SJCRH30 (cell line): ENCODE results near the gene SMR3A. TPM values are rescaled to one million over a fixed set of nuclear protein-coding genes. Genes with fewer than 3 reads are reported as not detected.

Experiments used
- DNase-seq, 2 experiments: peaks; one replicate each; pipeline ENCODE4 v3.0.0-alpha.2; 2015 to 2020
- H3K27ac ChIP-seq: fragments of 250-450 bp; sonication (Bioruptor Pico); 2 replicates; pipeline ENCODE4 v1.5.1; 2020; ENCODE audit warnings: mild to moderate bottlenecking, moderate library complexity
- H3K27me3 ChIP-seq: fragments of 250-450 bp; sonication (Bioruptor Pico); 2 replicates; pipeline ENCODE4 v1.5.1; 2020; ENCODE audit warnings: mild to moderate bottlenecking, moderate library complexity
- H3K36me3 ChIP-seq: fragments of 250-450 bp; sonication (Bioruptor Pico); 2 replicates; pipeline ENCODE4 v1.5.1; 2020; ENCODE audit warnings: mild to moderate bottlenecking, moderate library complexity
- H3K4me1 ChIP-seq: fragments of 250-450 bp; sonication (Bioruptor Pico); 2 replicates; pipeline ENCODE4 v1.5.1; 2020; ENCODE audit warnings: mild to moderate bottlenecking, moderate library complexity
- H3K4me3 ChIP-seq: fragments of 250-450 bp; sonication (Bioruptor Pico); 2 replicates; pipeline ENCODE4 v1.5.1; 2020; ENCODE audit warnings: mild to moderate bottlenecking, moderate library complexity
- H3K9me3 ChIP-seq: fragments of 250-450 bp; sonication (Bioruptor Pico); replicated peaks from 2 replicates; pipeline ENCODE4 v1.5.1; 2020; ENCODE audit warnings: mild to moderate bottlenecking, moderate library complexity
- total RNA-seq: library from RNA; depleted of rRNA; stranded (reverse); fragments of >200 nt; shearing (Covaris generic); gene quantifications from 2 replicates; pipeline ENCODE4 v1.2.3, GENCODE V29; 2014; rRNA removed

Gene SMR3A
- total RNA-seq, 1 experiment from 2014 or later, result not detected

DNA sequence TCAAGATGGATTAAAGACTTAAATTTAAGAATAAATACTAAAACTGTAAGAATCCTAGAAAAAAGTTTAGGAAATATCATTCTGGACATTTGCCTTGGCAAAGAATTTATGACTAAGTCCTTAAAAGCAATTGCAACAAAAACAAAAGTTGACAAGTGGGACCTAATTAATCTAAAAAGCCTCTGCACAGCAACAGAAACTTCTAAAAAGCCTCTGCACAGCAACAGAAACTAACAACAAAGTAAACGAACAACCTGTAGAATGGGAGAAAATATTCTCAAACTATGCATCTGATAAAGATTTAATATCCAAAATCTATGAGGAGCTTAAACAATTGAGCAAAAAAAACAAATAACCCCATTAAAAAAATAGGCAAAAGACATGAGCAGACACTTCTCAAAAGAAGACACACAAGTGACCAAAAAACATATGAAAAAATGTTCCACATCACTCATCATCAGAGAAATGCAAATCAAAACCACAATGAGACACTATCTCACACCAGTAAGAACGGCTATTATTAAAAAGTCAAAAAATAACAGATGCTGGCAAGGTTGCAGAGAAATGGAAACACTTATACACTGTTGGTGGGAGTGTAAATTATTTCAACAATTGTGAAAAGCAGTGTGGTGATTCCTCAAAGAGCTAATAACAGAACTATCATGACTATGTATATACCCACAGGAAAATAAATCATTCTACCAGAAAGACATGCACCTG, 31.7 kb downstream of the SMR3A start:
- Histone ChIP-seq H3K4me3 (no peak overlapping the region), H3K27me3 (no peaks in the 10 kb centered on the region), H3K9me3 (no peaks in the 10 kb centered on the region), H3K27ac (no peak overlapping the region), H3K36me3 (no peaks in the 10 kb centered on the region), H3K4me1 (no peaks in the 10 kb centered on the region)
- no peak for DNase-seq

DNA sequence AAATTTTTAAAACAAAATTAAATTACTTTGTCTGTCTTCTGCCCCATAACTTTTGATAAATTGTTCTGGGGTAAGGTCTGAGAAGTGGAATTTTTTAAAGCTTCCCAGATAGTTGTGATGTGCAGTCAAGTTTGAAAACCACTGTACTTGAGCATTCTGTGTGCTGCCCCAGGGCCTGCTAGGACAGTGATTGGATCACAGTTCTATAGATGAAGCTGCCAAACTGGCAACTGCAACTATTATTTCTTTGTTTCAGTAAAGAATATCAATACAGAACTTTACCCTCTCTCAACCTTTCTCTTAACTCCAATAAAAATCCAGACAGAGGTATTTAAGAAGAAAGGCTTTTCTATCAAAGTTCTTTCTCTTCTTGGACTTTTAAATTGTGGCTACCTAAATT, 37.0 kb downstream of the SMR3A start, which contains the start of gene OPRPN:
TSS of gene OPRPN (plus strand) at position 361 of the 400 bp plus-strand sequence. CDS start 1,346 bp downstream, outside the sequence.
- Histone ChIP-seq H3K4me1 (no peaks in the 10 kb centered on the region), H3K4me3 (no peak within 1 kb of the TSS), H3K27ac (no peak within 1 kb of the TSS), H3K9me3 (no peaks in the 10 kb centered on the region), H3K27me3 (no peaks in the 10 kb centered on the region), H3K36me3 (no peaks in the 10 kb centered on the region)
- no peak for DNase-seq

DNA sequence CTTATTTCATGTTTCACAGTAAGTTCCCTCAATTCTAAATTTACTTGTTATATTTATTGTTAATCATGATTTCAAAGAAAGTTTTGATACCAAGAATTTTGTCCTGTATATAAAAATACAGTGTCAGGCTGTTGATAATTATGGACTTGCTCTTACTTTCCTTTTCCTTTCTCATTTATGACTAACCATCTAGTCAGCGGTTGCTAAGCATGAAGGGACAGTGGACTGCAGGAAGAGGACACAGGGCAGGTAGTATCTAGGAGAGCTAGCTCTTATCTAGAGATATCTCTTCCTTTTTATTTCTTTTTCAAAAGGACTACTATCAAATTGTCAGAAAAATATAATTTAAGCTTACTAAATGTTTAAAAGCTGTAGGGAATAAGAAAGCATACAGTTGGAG, 38.8 kb downstream of the SMR3A start:
- no peaks in the 10 kb centered on the region for H3K4me1 ChIP-seq
- no peak for DNase-seq
- H3K27me3 ChIP-seq, result no peaks in the 10 kb centered on the region
- no peak overlapping the region for H3K4me3 ChIP-seq
- H3K9me3 ChIP-seq, result no peaks in the 10 kb centered on the region
- no peaks in the 10 kb centered on the region for H3K36me3 ChIP-seq
- H3K27ac ChIP-seq, result no peak overlapping the region

DNA sequence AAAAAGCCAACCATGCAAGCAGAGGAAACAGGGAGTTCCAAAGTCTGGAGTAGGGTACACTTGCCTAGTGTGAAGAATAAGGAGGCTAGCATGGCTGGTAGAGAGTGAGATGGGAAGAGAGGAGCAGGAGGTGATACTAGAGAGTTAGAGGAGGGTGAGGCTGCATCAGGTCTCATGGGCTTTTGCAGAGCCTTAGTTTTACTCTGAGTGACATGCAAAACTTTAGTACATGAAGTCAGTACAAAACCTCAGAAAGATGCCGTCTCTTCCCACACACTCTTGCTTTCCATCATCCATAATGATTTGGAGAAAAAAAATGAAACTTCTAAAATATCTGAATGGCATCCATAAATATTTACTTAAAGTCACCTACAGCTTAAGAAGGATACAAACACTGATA, 42.2 kb downstream of the SMR3A start:
- Histone ChIP-seq H3K27me3 (no peaks in the 10 kb centered on the region), H3K27ac (no peak overlapping the region), H3K36me3 (no peaks in the 10 kb centered on the region), H3K9me3 (no peaks in the 10 kb centered on the region), H3K4me3 (no peak overlapping the region), H3K4me1 (no peaks in the 10 kb centered on the region)
- no peak for DNase-seq

DNA sequence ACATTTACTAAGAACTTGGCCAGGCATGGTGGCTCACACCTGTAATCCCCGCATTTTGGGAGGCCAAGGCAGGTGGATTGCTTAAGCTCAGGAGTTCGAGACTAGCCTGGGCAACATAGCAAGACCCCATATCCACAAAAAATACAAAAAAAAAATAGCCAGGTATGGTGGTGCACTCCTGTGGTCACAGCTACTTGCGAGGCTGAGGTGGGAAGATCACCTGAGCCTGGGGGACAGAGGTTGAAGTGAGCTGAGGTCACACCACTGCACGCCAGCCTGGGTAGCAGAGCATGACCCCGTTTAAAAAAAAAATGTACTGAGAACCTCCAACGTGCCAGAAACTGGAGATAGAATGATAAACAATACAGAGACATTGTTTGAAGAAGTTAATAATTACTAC, 45.2 kb downstream of the SMR3A start:
- no peaks in the 10 kb centered on the region for H3K36me3 ChIP-seq

More for the DNA sequence above, 45.2 kb downstream of the SMR3A start:
- Histone ChIP-seq H3K4me3 (no peak overlapping the region), H3K4me1 (no peaks in the 10 kb centered on the region), H3K27me3 (no peaks in the 10 kb centered on the region), H3K9me3 (no peaks in the 10 kb centered on the region), H3K27ac (no peak overlapping the region)
- no peak for DNase-seq

Other genes starting within 250 kb of the SMR3A start
- gene PRR27, start 206.5 kb upstream of the SMR3A start, total RNA-seq, result not detected in 2 replicates
- gene ODAM, start 165.0 kb upstream of the SMR3A start, total RNA-seq, result not detected in 2 replicates
- gene FDCSP, start 134.6 kb upstream of the SMR3A start, total RNA-seq, result not detected in 2 replicates
- gene CSN3, start 118.2 kb upstream of the SMR3A start, total RNA-seq, result not detected in 2 replicates
- not detected in 2 replicates for gene CABS1, start 25.8 kb upstream of the SMR3A start, total RNA-seq
- not detected in 2 replicates for gene SMR3B, start 22.4 kb downstream of the SMR3A start, total RNA-seq
- not detected in 2 replicates for gene OPRPN, start 37.2 kb downstream of the SMR3A start, total RNA-seq
- gene MUC7, start 111.4 kb downstream of the SMR3A start, total RNA-seq, result 0.06 TPM in 1 of 2 replicates, not detected in the other
- 0.23 and 0.26 TPM in 2 replicates for gene AMTN, start 157.8 kb downstream of the SMR3A start, total RNA-seq
- gene AMBN, start 231.5 kb downstream of the SMR3A start, total RNA-seq, result 0.10 TPM in 1 of 2 replicates, not detected in the other